OCI-LY1 (cell line): ENCODE results near the gene BUD31.

ENCODE experiments used
- EZH2 ChIP-seq: fragments of 200-600 bp; sonication (generic), shearing (Covaris generic); IDR thresholded peaks from 2 replicates; pipeline ENCODE4 v1.8.0; 2017; ENCODE audit warnings: borderline replicate concordance, mixed run types, mild to moderate bottlenecking, antibody characterized with exemption, low read length, moderate library complexity, mixed read lengths
- TF ChIP-seq, protein P1 (sequence below): fragments of 200-600 bp; sonication (generic), shearing (Covaris generic); IDR thresholded peaks from 2 replicates; pipeline ENCODE4 v1.5.1; 2017; ENCODE audit warnings: mild to moderate bottlenecking, antibody characterized with exemption, low read length, moderate library complexity, mixed read lengths

DNA sequence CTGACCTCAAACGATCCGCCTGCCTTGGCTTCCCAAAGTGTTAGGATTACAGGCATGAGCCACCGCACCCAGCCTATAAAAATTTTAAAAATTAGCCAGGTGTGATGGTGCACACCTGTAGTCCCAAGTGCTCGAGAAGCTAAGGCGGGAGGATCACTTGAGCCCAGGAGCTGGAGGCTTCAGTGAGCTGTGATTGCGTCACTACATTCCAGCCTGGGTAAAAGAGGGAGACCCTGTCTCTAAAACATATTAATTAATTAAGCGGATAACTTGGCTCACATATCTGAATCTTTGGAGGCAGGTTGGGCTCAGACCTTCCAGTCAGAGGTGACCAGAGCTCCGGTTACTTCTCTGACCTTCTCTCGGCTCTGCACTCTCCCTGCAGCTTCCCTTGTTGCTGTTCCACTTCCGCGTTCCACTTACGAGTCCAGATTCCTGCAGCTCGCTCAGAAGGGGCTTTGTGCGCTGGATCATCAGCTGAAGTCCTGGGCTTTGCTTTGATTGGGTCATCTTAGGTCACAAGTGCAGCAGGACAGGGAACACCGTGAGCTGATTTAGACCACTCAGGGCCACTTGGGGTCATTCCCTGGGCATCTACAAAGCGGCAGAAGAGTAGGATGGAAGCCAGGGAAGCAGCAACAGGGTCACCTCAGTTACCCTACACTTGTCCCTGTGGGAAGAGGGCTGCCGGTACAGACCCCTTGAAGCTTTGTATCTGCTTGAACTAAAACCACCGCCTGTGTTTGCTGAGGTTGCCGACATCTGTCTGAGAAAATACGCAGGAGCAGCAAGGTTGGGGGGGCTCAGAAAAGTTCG is 36.3 kb upstream of the BUD31 start:
- TF ChIP-seq, protein P1, sequence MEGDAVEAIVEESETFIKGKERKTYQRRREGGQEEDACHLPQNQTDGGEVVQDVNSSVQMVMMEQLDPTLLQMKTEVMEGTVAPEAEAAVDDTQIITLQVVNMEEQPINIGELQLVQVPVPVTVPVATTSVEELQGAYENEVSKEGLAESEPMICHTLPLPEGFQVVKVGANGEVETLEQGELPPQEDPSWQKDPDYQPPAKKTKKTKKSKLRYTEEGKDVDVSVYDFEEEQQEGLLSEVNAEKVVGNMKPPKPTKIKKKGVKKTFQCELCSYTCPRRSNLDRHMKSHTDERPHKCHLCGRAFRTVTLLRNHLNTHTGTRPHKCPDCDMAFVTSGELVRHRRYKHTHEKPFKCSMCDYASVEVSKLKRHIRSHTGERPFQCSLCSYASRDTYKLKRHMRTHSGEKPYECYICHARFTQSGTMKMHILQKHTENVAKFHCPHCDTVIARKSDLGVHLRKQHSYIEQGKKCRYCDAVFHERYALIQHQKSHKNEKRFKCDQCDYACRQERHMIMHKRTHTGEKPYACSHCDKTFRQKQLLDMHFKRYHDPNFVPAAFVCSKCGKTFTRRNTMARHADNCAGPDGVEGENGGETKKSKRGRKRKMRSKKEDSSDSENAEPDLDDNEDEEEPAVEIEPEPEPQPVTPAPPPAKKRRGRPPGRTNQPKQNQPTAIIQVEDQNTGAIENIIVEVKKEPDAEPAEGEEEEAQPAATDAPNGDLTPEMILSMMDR: no peak
- no peak for TF ChIP-seq EZH2
